HepG2 (cell line): ENCODE measurements around the gene ELMOD1. TPM values are rescaled to one million over a fixed set of nuclear protein-coding genes. Genes with fewer than 3 reads are reported as not detected.

Experiments used
- ATAC-seq: fragments of 200-7000 bp; cut with Tn5 transposase; 3 replicates; pipeline ENCODE4 v1.9.1; 2020; ENCODE audit warnings: mild to moderate bottlenecking, moderate library complexity
- BruUV-seq: library from RNA; stranded (reverse); fragments of 400-500 nt; replicated peaks from 2 replicates; lab custom pipeline; 2021; lab: Mats Ljungman, UMichigan
- CTCF ChIA-PET: fragments of 300-600 bp; formaldehyde crosslinking; extraction: SDS; loops from one replicate; lab custom pipeline; 2021; ENCODE audit warnings: low total read pairs, inconsistent platforms, low intra/inter-chr PET ratio; lab: Yijun Ruan, JAX
- POLR2A ChIA-PET: fragments of 350-600 bp; sonication (Branson Sonifier 250); formaldehyde crosslinking; loops from one replicate; lab custom pipeline; 2020; ENCODE audit warnings: antibody characterized with exemption, inconsistent platforms; lab: Yijun Ruan, JAX
- DNase-seq: peaks from one replicate; pipeline ENCODE4 v3.0.0-alpha.2; 2015; ENCODE audit warnings: low spot score
- FAIRE-seq: peaks from 3 replicates; lab custom pipeline; 2011; peaks lifted over from hg19 to GRCh38; lab: Jason Lieb, UNC
- H2AFZ ChIP-seq: one replicate; pipeline ENCODE4 v1.6.1; 2011; ENCODE audit warnings: low read length, inconsistent platforms
- H3K27ac ChIP-seq: fragments of 300-600 bp; 3 replicates; pipeline ENCODE4 v1.8.0; 2011; ENCODE audit warnings: mixed run types, mild to moderate bottlenecking, mixed read lengths, low read length, inconsistent platforms; ENCODE audit not compliant: insufficient read depth; ENCODE audit errors: extremely low read length
- H3K27me3 ChIP-seq, 2 experiments: fragments of 200-600 bp in 1 of 2; 2 replicates in 1 of 2; 3 replicates in 1 of 2; pipeline versions ENCODE4 v1.6.0 to v1.8.0; 2011; ENCODE audit warnings: low read length in 2 of 2, mild to moderate bottlenecking in 2 of 2, moderate library complexity in 2 of 2, inconsistent platforms in 1 of 2; ENCODE audit not compliant: insufficient read depth in 2 of 2, control insufficient read depth in 1 of 2
- H3K36me3 ChIP-seq, 2 experiments: fragments of 200-600 bp in 1 of 2; replicated peaks in 1 of 2; 2 replicates in 1 of 2; 3 replicates in 1 of 2; pipeline versions ENCODE4 v1.5.1 to v1.8.0; 2011; ENCODE audit warnings: low read length in 2 of 2, inconsistent platforms in 1 of 2; ENCODE audit not compliant: insufficient read depth in 2 of 2, control insufficient read depth in 1 of 2
- H3K4me1 ChIP-seq: 2 replicates; pipeline ENCODE4 v1.5.1; 2012; ENCODE audit warnings: low read length, inconsistent platforms; ENCODE audit not compliant: insufficient read depth
- H3K4me2 ChIP-seq: 2 replicates; pipeline ENCODE4 v1.6.0; 2011; ENCODE audit warnings: low read depth, low read length, inconsistent platforms
- H3K4me3 ChIP-seq, 3 experiments: fragments of 200-600 bp in 1 of 3; sonication (generic), shearing (Covaris generic) in 1 of 3; replicated peaks in 1 of 3; 2 replicates each; pipeline ENCODE4 v1.5.1; 2011 to 2016; ENCODE audit warnings: low read length in 3 of 3, inconsistent platforms in 2 of 3, low read depth in 2 of 3, mild to moderate bottlenecking in 2 of 3, control low read depth in 1 of 3, mixed read lengths in 1 of 3; ENCODE audit not compliant: insufficient read depth in 1 of 3
- H3K79me2 ChIP-seq: one replicate; pipeline ENCODE4 v1.6.1; 2011; ENCODE audit warnings: low read length, inconsistent platforms; ENCODE audit not compliant: insufficient read depth
- H3K9ac ChIP-seq: 2 replicates; pipeline ENCODE4 v1.6.0; 2011; ENCODE audit warnings: mild to moderate bottlenecking, low read depth, low read length, inconsistent platforms; ENCODE audit not compliant: insufficient read depth
- H3K9me3 ChIP-seq: 2 replicates; pipeline ENCODE4 v1.5.1; 2012; ENCODE audit warnings: mild to moderate bottlenecking, low read length
- H4K20me1 ChIP-seq: 2 replicates; pipeline ENCODE4 v1.6.0; 2011; ENCODE audit warnings: inconsistent platforms, mild to moderate bottlenecking, low read length, moderate library complexity; ENCODE audit not compliant: insufficient read depth
- DBP ChIP-seq: sonication (generic); formaldehyde crosslinking; IDR thresholded peaks from 2 replicates; pipeline ENCODE4 v1.4.0; 2020; ENCODE audit warnings: missing genetic modification reagents; ENCODE audit errors: not compliant biosample characterization
- E2F5 ChIP-seq: sonication (generic); formaldehyde crosslinking; conservative IDR thresholded peaks from 2 replicates; pipeline ENCODE4 v1.4.0; 2020; ENCODE audit warnings: missing genetic modification reagents
- HBP1 ChIP-seq: IDR thresholded peaks from 2 replicates; pipeline ENCODE4 v1.6.1; 2016; ENCODE audit warnings: low read depth, control low read depth
- TARDBP ChIP-seq: sonication (generic); formaldehyde crosslinking; IDR thresholded peaks from 2 replicates; pipeline ENCODE4 v1.8.0; 2022; ENCODE audit warnings: mild to moderate bottlenecking, missing genetic modification reagents
- ZNF407 ChIP-seq: sonication (generic); formaldehyde crosslinking; IDR thresholded peaks from one replicate; pipeline ENCODE4 v1.5.1; 2020; ENCODE audit warnings: mild to moderate bottlenecking, missing genetic modification reagents; ENCODE audit errors: not compliant biosample characterization
- ZNF432 ChIP-seq: sonication (generic); formaldehyde crosslinking; IDR thresholded peaks from 2 replicates; pipeline ENCODE4 v1.5.0; 2020; ENCODE audit warnings: missing genetic modification reagents, mild to moderate bottlenecking, borderline replicate concordance
- ZNF883 ChIP-seq: sonication (generic); formaldehyde crosslinking; IDR thresholded peaks from 2 replicates; pipeline ENCODE4 v1.5.1; 2020; ENCODE audit warnings: mild to moderate bottlenecking, missing genetic modification reagents; ENCODE audit errors: not compliant biosample characterization
- WGBS: methylation state at CpG from one replicate; pipeline ENCODE4 v1.1.6; 2017; ENCODE audit warnings: low lambda C conversion rate; 5-methylcytosine and 5-hydroxymethylcytosine counted together
- in situ Hi-C: cut with HindIII; loops from 2 replicates; pipeline ENCODE4 v1.10.0; 2017; ENCODE audit warnings: low pct_unique_long_range_greater_than_20kb; ENCODE audit not compliant: extremely low pct_ligation_motif_present
- intact Hi-C: fragments of 100-400 bp; cut with micrococcal nuclease; formaldehyde crosslinking; loops from one replicate; pipeline ENCODE4 v1.10.0; 2022; ENCODE audit not compliant: unreplicated experiment
- polyA plus RNA-seq, 8 experiments: library from polyadenylated mRNA; depleted of rRNA in 3 of 8; stranded (reverse) in 7 of 8; unstranded in 1 of 8; fragments of >200 nt; fragmentation: Illumina TruSeq in 4 of 8; extraction: Trizol in 4 of 8; gene quantifications; 2 replicates each; pipeline versions ENCODE4 v1.2.1 to v1.2.3, GENCODE V29; 2011 to 2016; ENCODE audit warnings: low read depth in 4 of 8, missing spikeins in 1 of 8, mixed read lengths in 1 of 8; ENCODE audit not compliant: insufficient read depth in 1 of 8
- total RNA-seq, 5 experiments: library from RNA; depleted of rRNA; stranded (reverse); fragments of >200 nt; fragmentation: Illumina TruSeq; extraction: Trizol; gene quantifications; 2 replicates each; pipeline ENCODE4 v1.2.3, GENCODE V29; 2016; ENCODE audit warnings: low read depth in 1 of 5

The ELMOD1 gene
- total and polyA plus RNA-seq, 2 of the 13 experiments (the other 11 are each of a cell fraction or from before 2014, with no cell fraction given), result not detected

- intact Hi-C loops, result no loop called here
- Histone ChIP-seq H3K79me2 (no peaks in the 10 kb centered on the region), H3K9me3 (no peaks in the 10 kb centered on the region), H2AFZ (no peak overlapping the region), H3K4me3 (no peak overlapping the region), H4K20me1 (no peaks in the 10 kb centered on the region), H3K36me3 (no peaks in the 10 kb centered on the region), H3K27ac (no peak overlapping the region), H3K4me1 (no peaks in the 10 kb centered on the region), H3K4me2 (no peak overlapping the region), H3K27me3 (peaks cover 0 to 11% of the 10 kb centered on the region in 2 experiments; a peak in 1 of 5 replicates), H3K9ac (no peak overlapping the region)
- in situ Hi-C loops, result no loop called here
- no peak for ATAC-seq
- POLR2A ChIA-PET, result no interaction called here
- no peak for DNase-seq
- CTCF ChIA-PET, result no interaction called here
- TF ChIP-seq DBP (CRISPR knock-in tag) (no peak), HBP1 (no peak), E2F5 (CRISPR knock-in tag) (no peak), ZNF883 (CRISPR knock-in tag) (no peak), TARDBP (CRISPR knock-in tag) (no peak)
- no TSS peak for BruUV-seq
- 0% methylated on average over 2 of the region's 2 CpGs for WGBS
- FAIRE-seq, result no peak
Measured at GRCh38 chr11:107625685-107625989, 34.7 kb downstream of the ELMOD1 start.

GRCh38 chr11:107631043-107631442, 40.1 kb downstream of the ELMOD1 start:
- FAIRE-seq (no peak), DNase-seq (no peak), ATAC-seq (no peak)
- POLR2A ChIA-PET, result no interaction called here
- H2AFZ ChIP-seq, result no peak overlapping the region
- H4K20me1 ChIP-seq, result no peaks in the 10 kb centered on the region
- no peaks in the 10 kb centered on the region; a peak in 2 of 5 replicates for H3K27me3 ChIP-seq
- CTCF ChIA-PET, result no interaction called here
- no peak overlapping the region for H3K4me3 ChIP-seq
- no peak overlapping the region for H3K4me2 ChIP-seq
- in situ Hi-C loops, result no loop called here
- H3K27ac ChIP-seq, result no peak overlapping the region
- H3K79me2 ChIP-seq, result no peaks in the 10 kb centered on the region
- no peaks in the 10 kb centered on the region for H3K36me3 ChIP-seq
- no peaks in the 10 kb centered on the region for H3K9me3 ChIP-seq
- no peak overlapping the region for H3K9ac ChIP-seq
- no TSS peak for BruUV-seq
- no peaks in the 10 kb centered on the region for H3K4me1 ChIP-seq
- whole genome bisulfite sequencing, result 13% methylated on average over 2 of the region's 2 CpGs
- intact Hi-C loops, result no loop called here
- no peak for TF ChIP-seq ZNF407
- TF ChIP-seq ZNF432 (CRISPR knock-in tag), result no peak
